Measurements from ENCODE around the gene TNFRSF8. TPM values are rescaled to one million over a fixed set of nuclear protein-coding genes. Genes with fewer than 3 reads are reported as not detected.

Gene TNFRSF8
- total and polyA plus RNA-seq, 9 of the 15 experiments (the other 6 are each of a cell fraction or from before 2014, with no cell fraction given), result 3.5 to 38.4 (median 17.1) TPM

GRCh38 chr1:12167493-12168429 lies 104.7 kb downstream of the TNFRSF8 start (continued):
- no peak for TF ChIP-seq ARHGAP35 (IDR thresholded peaks at IDR 0.05; ENCODE audit: partially characterized antibody)
- 0 out of 2 replicates have a peak, but pooled peaks have one; percentile 23 for TF ChIP-seq KLF1 (tag; IDR thresholded peaks at IDR 0.05)
- no peak for TF ChIP-seq MCM5 (IDR thresholded peaks at IDR 0.05; ENCODE audit: low read depth)
- TF ChIP-seq, protein P1, sequence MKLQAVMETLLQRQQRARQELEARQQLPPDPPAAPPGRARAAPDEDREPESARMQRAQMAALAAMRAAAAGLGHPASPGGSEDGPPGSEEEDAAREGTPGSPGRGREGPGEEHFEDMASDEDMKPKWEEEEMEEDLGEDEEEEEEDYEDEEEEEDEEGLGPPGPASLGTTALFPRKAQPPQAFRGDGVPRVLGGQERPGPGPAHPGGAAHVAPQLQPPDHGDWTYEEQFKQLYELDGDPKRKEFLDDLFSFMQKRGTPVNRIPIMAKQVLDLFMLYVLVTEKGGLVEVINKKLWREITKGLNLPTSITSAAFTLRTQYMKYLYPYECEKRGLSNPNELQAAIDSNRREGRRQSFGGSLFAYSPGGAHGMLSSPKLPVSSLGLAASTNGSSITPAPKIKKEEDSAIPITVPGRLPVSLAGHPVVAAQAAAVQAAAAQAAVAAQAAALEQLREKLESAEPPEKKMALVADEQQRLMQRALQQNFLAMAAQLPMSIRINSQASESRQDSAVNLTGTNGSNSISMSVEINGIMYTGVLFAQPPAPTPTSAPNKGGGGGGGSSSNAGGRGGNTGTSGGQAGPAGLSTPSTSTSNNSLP (IDR thresholded peaks at IDR 0.05; ENCODE audit: borderline replicate concordance, low read depth, low read length), result no peak
- TF ChIP-seq RFX5 (IDR thresholded peaks at IDR 0.05; ENCODE audit: low read depth, low read length), result no peak
- 0 out of 2 replicates have a peak, but pooled peaks have one; percentile 53 for TF ChIP-seq ATF6 (CRISPR knock-in tag; IDR thresholded peaks at IDR 0.05)
- TF ChIP-seq TBP (optimal IDR thresholded peaks at IDR 0.05; ENCODE audit: low read depth, low read length), result peak; percentile 49
- TF ChIP-seq, protein P2, sequence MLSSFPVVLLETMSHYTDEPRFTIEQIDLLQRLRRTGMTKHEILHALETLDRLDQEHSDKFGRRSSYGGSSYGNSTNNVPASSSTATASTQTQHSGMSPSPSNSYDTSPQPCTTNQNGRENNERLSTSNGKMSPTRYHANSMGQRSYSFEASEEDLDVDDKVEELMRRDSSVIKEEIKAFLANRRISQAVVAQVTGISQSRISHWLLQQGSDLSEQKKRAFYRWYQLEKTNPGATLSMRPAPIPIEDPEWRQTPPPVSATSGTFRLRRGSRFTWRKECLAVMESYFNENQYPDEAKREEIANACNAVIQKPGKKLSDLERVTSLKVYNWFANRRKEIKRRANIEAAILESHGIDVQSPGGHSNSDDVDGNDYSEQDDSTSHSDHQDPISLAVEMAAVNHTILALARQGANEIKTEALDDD (IDR thresholded peaks at IDR 0.05), result 0 out of 2 replicates have a peak, but pooled peaks have one; percentile 17
- TF ChIP-seq ZNF75A (CRISPR knock-in tag; IDR thresholded peaks at IDR 0.05), result no peak
- TF ChIP-seq PHB (CRISPR knock-in tag; IDR thresholded peaks at IDR 0.05), result no peak
- TF ChIP-seq CBFA2T2 (conservative IDR thresholded peaks at IDR 0.05), result peak; percentile 82
- TF ChIP-seq, protein P3, sequence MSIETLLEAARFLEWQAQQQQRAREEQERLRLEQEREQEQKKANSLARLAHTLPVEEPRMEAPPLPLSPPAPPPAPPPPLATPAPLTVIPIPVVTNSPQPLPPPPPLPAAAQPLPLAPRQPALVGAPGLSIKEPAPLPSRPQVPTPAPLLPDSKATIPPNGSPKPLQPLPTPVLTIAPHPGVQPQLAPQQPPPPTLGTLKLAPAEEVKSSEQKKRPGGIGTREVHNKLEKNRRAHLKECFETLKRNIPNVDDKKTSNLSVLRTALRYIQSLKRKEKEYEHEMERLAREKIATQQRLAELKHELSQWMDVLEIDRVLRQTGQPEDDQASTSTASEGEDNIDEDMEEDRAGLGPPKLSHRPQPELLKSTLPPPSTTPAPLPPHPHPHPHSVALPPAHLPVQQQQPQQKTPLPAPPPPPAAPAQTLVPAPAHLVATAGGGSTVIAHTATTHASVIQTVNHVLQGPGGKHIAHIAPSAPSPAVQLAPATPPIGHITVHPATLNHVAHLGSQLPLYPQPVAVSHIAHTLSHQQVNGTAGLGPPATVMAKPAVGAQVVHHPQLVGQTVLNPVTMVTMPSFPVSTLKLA (conservative IDR thresholded peaks at IDR 0.05), result peak; percentile 41 to 48; a peak in 2 of 4 replicates
- TF ChIP-seq ZBTB7A (IDR thresholded peaks at IDR 0.05; ENCODE audit: borderline replicate concordance, control insufficient read depth, low read depth, low read length), result peak; percentile 49
- TF ChIP-seq, protein P4, sequence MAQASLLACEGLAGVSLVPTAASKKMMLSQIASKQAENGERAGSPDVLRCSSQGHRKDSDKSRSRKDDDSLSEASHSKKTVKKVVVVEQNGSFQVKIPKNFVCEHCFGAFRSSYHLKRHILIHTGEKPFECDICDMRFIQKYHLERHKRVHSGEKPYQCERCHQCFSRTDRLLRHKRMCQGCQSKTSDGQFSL (CRISPR knock-in tag; IDR thresholded peaks at IDR 0.05), result no peak
- TF ChIP-seq, protein P4 (tag; IDR thresholded peaks at IDR 0.05), result no peak
- TF ChIP-seq ZNF766 (CRISPR knock-in tag; conservative IDR thresholded peaks at IDR 0.05), result peak; percentile 62
- TF ChIP-seq CREM (IDR thresholded peaks at IDR 0.05; ENCODE audit: low read depth), result peak; percentile 43
- TF ChIP-seq STAG1 (CRISPR knock-in tag; IDR thresholded peaks at IDR 0.05; ENCODE audit: borderline replicate concordance), result 0 out of 2 replicates have a peak, but pooled peaks have one; percentile 7
- TF ChIP-seq KDM1A (IDR thresholded peaks at IDR 0.05), result peak; percentile 33 to 38; a peak in 3 of 4 replicates
- TF ChIP-seq PML (IDR thresholded peaks at IDR 0.05; ENCODE audit: low read length), result peak; percentile 68
- TF ChIP-seq HLTF (IDR thresholded peaks at IDR 0.05), result no peak
- peak; percentile 76 for TF ChIP-seq DPF2 (IDR thresholded peaks at IDR 0.05)
